Thoracic aorta (tissue), 2 donors: ENCODE results near the gene SAMD13. TPM values are rescaled to one million over a fixed set of nuclear protein-coding genes. Genes with fewer than 3 reads are reported as not detected.

Source experiments
- ATAC-seq: fragments of 150-250 bp; one replicate; pipeline ENCODE4 v1.8.0; 2017; ENCODE audit warnings: low read depth; ENCODE audit not compliant: insufficient number of reproducible peaks, low FRiP score
- DNase-seq: peaks from one replicate; pipeline ENCODE4 v3.0.0-alpha.2; 2020; ENCODE audit warnings: low spot score
- H3K27ac ChIP-seq, 2 donors: fragments of 200-600 bp; sonication (generic); 1 replicate in 1 of 2; 2 replicates in 1 of 2; pipeline ENCODE4 v1.5.1; 2016; ENCODE audit warnings: mild to moderate bottlenecking in 2 of 2, moderate library complexity in 2 of 2
- H3K27me3 ChIP-seq: fragments of 200-600 bp; sonication (generic); replicated peaks from 2 replicates; pipeline ENCODE4 v1.6.0; 2016; ENCODE audit warnings: mild to moderate bottlenecking; ENCODE audit not compliant: insufficient read depth
- H3K36me3 ChIP-seq: fragments of 200-600 bp; sonication (generic); one replicate; pipeline ENCODE4 v1.5.1; 2016
- H3K4me1 ChIP-seq, 2 donors: fragments of 200-600 bp; sonication (generic); 1 replicate in 1 of 2; 2 replicates in 1 of 2; pipeline versions ENCODE4 v1.5.1 to v1.6.0; 2016; ENCODE audit warnings: low read depth in 2 of 2, mild to moderate bottlenecking in 1 of 2; ENCODE audit not compliant: control insufficient read depth in 1 of 2
- H3K4me3 ChIP-seq: fragments of 200-600 bp; sonication (generic); 2 replicates; pipeline ENCODE4 v1.5.1; 2016; ENCODE audit warnings: mild to moderate bottlenecking
- H3K9me3 ChIP-seq: fragments of 200-600 bp; sonication (generic); 2 replicates; pipeline ENCODE4 v1.5.1; 2016
- total RNA-seq, 2 donors: library from RNA; depleted of rRNA; stranded (reverse); fragments of >200 nt; gene quantifications; one replicate each; pipeline versions ENCODE4 v1.1.0 to v1.2.3, GENCODE V29; 2016
- TF ChIP-seq, protein P1 (sequence below): fragments of 200-600 bp; sonication (generic); IDR thresholded peaks from one replicate; pipeline ENCODE4 v1.5.1; 2019; ENCODE audit warnings: antibody characterized with exemption

The SAMD13 gene
- total RNA-seq, 2 donors from 2014 or later: 0.95 to 1.8 TPM

DNA sequence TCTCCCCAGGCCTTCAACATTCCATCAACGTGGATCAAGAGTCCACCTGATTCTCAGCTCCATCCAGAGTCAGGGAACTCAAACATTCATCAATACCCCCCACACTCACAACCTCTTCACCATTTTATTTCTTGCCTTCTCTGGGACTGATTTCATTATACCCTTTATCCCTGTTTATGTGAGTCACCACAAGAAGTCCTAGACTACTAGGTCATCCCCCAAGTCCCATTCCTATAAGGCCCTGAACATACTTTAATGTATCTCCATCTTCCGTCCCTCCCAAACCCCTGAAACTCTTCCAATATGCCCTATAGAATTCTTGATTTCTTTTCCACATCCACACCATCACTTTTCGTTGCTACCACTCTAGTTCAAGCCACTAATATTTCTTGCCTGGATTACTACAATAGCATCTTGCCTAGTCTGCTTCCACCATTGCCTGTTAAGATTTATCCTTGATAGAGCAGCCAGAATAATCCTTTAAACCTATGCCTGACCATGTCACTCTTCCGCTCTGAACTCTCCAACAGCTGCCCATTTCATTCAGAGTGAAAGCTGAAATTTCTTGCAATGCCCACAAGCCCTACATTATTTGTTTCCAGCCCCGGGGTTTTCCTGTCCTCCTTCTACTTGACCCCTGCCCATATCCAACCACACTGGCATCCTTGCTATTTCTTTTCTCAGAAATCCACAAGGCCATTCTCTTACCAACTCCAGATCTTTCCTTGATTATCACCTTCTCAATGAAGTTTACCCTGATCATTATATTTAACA, 9.4 kb upstream of the SAMD13 start:
- H3K36me3 ChIP-seq: no peaks in the 10 kb centered on the region
- TF ChIP-seq, protein P1, sequence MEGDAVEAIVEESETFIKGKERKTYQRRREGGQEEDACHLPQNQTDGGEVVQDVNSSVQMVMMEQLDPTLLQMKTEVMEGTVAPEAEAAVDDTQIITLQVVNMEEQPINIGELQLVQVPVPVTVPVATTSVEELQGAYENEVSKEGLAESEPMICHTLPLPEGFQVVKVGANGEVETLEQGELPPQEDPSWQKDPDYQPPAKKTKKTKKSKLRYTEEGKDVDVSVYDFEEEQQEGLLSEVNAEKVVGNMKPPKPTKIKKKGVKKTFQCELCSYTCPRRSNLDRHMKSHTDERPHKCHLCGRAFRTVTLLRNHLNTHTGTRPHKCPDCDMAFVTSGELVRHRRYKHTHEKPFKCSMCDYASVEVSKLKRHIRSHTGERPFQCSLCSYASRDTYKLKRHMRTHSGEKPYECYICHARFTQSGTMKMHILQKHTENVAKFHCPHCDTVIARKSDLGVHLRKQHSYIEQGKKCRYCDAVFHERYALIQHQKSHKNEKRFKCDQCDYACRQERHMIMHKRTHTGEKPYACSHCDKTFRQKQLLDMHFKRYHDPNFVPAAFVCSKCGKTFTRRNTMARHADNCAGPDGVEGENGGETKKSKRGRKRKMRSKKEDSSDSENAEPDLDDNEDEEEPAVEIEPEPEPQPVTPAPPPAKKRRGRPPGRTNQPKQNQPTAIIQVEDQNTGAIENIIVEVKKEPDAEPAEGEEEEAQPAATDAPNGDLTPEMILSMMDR: no peak
- peaks cover 4% of the 10 kb centered on the region for H3K9me3 ChIP-seq
- peaks cover 0 to 14% of the 10 kb centered on the region in 2 donors for H3K4me1 ChIP-seq
- H3K27ac ChIP-seq: no peak overlapping the region
- no peak overlapping the region for H3K4me3 ChIP-seq
- ATAC-seq (no peak), DNase-seq (no peak)
- H3K27me3 ChIP-seq: no peaks in the 10 kb centered on the region

DNA sequence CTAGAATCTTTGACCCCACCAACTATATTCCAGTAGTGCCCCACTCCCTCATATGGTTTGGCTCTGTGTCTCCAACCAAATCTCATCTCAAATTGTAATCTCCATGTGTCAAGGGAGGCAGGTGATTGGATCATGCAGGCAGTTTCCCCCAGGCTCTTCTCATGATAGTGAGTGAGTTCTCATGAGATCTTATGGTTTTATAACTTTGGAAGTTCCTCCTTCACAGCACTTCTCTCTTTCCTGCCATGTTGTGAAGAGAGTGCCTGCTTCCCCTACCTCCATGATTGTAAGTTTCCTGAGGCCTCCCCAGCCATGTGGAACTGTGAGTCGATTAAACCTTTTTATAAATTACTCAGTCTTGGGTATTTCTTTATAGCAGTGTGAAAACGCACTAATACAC, 7.7 kb upstream of the SAMD13 start:
- H3K36me3 ChIP-seq: no peaks in the 10 kb centered on the region
- TF ChIP-seq, protein P1: no peak
- H3K27ac ChIP-seq: no peak overlapping the region
- ATAC-seq (no peak), DNase-seq (no peak)
- no peaks in the 10 kb centered on the region for H3K27me3 ChIP-seq
- no peak overlapping the region for H3K4me3 ChIP-seq
- H3K4me1 ChIP-seq: peaks cover 0 to 20% of the 10 kb centered on the region in 2 donors
- H3K9me3 ChIP-seq: peaks cover 4% of the 10 kb centered on the region

DNA sequence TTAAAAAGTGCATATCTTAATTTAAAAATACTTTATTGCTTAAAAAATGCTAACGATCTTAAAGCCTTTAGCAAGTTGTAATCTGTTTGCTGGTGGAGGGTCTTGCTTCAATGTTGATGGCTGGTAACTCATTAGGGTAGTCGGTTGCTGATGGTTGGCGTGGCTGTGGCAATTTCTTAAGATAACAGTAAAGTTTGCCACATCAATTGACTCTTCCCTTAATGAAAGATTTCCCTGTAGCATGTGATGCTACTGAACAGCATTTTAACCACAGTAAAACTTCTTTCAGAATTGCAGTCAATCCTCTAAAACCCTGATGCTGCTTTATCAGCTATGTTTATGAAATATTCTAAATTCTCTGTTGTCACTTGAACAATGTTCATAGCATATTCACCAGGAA, 6.8 kb upstream of the SAMD13 start:
- Histone ChIP-seq H3K9me3 (peaks cover 4% of the 10 kb centered on the region), H3K27me3 (no peaks in the 10 kb centered on the region), H3K4me3 (no peak overlapping the region), H3K4me1 (peaks cover 1 to 12% of the 10 kb centered on the region in 2 donors), H3K36me3 (no peaks in the 10 kb centered on the region), H3K27ac (no peak overlapping the region)
- ATAC-seq: no peak
- DNase-seq: no peak
- TF ChIP-seq, protein P1: no peak

DNA sequence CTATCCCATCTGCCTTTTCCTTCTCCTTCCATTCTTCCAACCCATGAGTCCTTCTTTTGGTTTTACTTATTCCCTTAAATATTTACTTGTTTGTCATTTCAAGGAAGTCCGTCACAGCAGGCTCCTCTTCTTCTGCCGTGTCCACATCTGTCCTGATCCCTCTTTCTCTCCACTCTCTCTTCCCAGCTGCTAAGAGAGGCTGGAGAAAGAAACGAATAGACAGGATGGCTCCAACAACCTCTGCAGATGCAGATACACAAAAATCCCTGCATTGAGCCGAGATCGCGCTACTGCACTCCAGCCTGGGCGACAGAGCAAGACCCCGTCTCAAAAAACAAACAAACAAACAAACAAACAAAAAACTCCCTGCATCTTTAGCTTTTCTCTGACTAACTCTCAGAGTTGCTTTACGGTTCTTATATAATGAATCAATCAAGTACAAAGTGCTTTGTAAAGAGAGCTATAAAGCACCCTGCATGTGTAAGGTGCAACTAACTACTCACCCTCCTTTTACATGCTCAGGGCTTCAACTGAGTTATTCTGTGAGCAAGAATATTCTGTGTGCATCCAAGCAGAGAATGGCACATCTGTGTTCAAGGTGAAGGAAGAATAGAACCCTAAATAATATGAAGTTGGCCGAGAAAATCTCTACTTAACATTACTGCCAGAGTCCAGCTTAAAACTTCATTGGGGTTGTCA, 3.8 kb upstream of the SAMD13 start:
- DNase-seq: no peak
- H3K4me3 ChIP-seq: peak overlapping the region; percentile 90
- H3K9me3 ChIP-seq: peaks cover 4% of the 10 kb centered on the region
- H3K4me1 ChIP-seq: peaks cover 10 to 34% of the 10 kb centered on the region in 2 donors
- peak overlapping the region; percentile 80 to 85 for H3K27ac ChIP-seq
- H3K36me3 ChIP-seq: no peaks in the 10 kb centered on the region
- no peaks in the 10 kb centered on the region for H3K27me3 ChIP-seq
- TF ChIP-seq, protein P1: no peak
- ATAC-seq: no peak

DNA sequence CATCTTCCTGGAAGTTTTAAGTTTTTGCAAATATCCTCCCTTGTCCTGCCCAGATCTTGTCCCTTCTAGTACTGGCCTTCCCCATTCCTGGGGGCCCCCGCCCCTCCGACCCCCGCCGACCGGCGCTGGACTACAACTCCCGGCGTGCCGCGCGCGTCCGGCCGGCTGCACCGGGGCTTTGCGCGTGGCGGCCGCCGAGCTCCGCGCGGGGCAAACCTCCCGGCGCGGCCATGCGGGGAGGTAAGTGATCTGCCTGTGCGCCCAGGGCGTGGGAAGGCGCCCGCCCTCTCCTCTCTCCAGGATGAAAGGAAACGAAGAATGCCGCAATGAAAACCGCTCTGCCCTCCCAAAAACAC, 3.2 kb upstream of the SAMD13 start:
- DNase-seq: peak; percentile 10
- H3K36me3 ChIP-seq: no peaks in the 10 kb centered on the region
- peak overlapping the region; percentile 80 to 85 for H3K27ac ChIP-seq
- no peaks in the 10 kb centered on the region for H3K27me3 ChIP-seq
- H3K9me3 ChIP-seq: peaks cover 4% of the 10 kb centered on the region
- TF ChIP-seq, protein P1: no peak
- peak overlapping the region; percentile 90 for H3K4me3 ChIP-seq
- ATAC-seq: peak; percentile 56
- peaks cover 10 to 34% of the 10 kb centered on the region in 2 donors for H3K4me1 ChIP-seq
